Measurements from ENCODE around the gene MAST3.

The MAST3 gene

DNA sequence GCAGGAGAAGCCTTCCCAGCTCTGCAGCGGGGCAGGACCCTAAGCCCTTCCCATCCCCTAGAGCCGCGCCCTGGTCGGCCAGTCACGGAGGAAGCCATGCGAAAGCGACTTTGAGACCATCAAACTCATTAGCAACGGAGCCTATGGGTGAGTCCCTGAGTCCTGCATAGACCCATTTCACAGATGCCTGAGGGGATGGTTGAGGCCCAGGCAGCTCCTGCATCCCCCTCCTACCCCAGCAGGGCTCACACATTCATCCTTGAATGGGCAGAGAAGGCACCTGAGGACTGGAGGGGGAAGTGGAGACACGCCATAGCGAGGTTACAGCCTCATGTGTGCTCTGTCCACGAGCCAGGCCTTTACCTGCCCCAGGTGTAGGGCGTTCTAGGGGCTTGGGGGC, 31.2 kb downstream of the MAST3 start:
- in situ Hi-C loops (cut with HindIII; ENCODE audit: low sequenced_read_pairs), result no loop called here
- no peak overlapping the region for H3K4me3 ChIP-seq (ENCODE audit: low read depth, low read length)
- TF ChIP-seq, protein P1, sequence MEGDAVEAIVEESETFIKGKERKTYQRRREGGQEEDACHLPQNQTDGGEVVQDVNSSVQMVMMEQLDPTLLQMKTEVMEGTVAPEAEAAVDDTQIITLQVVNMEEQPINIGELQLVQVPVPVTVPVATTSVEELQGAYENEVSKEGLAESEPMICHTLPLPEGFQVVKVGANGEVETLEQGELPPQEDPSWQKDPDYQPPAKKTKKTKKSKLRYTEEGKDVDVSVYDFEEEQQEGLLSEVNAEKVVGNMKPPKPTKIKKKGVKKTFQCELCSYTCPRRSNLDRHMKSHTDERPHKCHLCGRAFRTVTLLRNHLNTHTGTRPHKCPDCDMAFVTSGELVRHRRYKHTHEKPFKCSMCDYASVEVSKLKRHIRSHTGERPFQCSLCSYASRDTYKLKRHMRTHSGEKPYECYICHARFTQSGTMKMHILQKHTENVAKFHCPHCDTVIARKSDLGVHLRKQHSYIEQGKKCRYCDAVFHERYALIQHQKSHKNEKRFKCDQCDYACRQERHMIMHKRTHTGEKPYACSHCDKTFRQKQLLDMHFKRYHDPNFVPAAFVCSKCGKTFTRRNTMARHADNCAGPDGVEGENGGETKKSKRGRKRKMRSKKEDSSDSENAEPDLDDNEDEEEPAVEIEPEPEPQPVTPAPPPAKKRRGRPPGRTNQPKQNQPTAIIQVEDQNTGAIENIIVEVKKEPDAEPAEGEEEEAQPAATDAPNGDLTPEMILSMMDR (IDR thresholded peaks at IDR 0.05; ENCODE audit: low read depth, low read length), result no peak
- DNase-seq (ENCODE audit: low read depth, low spot score), result no peak

DNA sequence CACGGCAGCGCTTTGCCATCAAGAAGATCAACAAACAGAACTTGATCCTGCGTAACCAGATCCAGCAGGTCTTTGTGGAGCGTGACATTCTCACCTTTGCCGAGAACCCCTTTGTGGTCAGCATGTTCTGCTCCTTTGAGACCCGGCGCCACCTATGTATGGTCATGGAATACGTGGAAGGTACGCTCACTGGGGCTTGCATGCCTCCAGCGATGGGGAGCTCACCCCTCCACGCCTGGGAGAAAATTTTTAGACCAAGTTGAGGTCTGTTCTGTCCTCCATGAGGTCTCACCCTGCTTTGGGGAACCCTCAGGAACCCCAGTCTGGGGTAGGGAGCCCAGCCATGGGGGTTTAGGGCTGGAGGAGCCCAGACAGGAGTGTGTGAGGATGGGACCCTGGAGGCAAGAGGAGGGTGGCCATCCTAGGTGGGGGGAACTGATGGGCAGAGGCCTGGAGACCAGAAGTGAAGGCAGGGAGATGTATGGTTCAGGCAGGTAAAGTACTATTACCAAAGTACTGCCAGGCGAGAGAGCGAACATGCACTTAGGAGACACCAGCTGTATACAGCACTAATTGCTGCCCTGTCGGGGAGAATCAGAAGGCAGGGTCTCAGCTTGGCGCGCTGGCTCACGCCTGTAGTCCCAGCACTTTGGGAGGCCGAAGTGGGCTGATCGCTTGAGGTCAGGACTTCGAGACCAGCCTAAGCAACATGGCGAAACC, 33.1 kb downstream of the MAST3 start:
- TF ChIP-seq, protein P1 (IDR thresholded peaks at IDR 0.05; ENCODE audit: low read depth, low read length), result no peak
- no peak for DNase-seq (ENCODE audit: low read depth, low spot score)
- in situ Hi-C loops (cut with HindIII; ENCODE audit: low sequenced_read_pairs), result no loop called here
- no peak overlapping the region for H3K4me3 ChIP-seq (ENCODE audit: low read depth, low read length)

DNA sequence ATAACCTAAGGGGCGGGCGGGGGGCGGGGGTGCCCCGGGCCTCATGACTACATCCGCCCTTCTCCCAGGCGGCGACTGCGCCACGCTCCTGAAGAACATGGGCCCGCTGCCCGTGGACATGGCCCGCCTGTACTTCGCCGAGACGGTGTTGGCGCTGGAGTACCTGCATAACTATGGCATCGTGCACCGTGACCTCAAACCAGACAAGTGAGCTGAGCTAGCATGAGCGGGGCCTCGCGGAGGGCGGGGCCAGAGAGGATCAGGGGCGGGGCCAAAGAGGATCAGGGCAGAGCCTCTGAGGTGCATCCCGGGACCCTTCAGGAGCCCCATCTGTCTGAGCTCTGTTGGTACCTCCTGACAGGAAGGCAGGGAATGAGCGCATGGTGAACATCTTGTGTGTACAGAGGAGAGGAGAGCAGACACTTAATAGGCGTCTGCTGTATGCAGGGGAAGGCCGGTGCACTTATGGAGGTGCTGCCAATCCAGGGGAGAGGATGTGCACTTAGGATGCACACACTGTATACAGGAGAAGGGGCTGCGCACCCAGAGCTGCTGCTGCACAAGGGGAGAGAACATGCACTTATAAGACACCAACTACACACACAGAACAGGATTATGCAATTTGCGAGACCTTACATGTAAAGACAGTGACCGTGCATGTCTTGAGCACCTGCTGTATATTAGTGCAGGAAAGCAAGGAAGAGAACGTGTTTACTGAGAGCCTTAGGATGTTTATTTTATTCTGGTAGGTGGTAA, 34.4 kb downstream of the MAST3 start:
- in situ Hi-C loops (cut with HindIII; ENCODE audit: low sequenced_read_pairs), result no loop called here
- TF ChIP-seq, protein P1 (IDR thresholded peaks at IDR 0.05; ENCODE audit: low read depth, low read length), result no peak
- H3K4me3 ChIP-seq (ENCODE audit: low read depth, low read length), result no peak overlapping the region
- DNase-seq (ENCODE audit: low read depth, low spot score), result no peak

DNA sequence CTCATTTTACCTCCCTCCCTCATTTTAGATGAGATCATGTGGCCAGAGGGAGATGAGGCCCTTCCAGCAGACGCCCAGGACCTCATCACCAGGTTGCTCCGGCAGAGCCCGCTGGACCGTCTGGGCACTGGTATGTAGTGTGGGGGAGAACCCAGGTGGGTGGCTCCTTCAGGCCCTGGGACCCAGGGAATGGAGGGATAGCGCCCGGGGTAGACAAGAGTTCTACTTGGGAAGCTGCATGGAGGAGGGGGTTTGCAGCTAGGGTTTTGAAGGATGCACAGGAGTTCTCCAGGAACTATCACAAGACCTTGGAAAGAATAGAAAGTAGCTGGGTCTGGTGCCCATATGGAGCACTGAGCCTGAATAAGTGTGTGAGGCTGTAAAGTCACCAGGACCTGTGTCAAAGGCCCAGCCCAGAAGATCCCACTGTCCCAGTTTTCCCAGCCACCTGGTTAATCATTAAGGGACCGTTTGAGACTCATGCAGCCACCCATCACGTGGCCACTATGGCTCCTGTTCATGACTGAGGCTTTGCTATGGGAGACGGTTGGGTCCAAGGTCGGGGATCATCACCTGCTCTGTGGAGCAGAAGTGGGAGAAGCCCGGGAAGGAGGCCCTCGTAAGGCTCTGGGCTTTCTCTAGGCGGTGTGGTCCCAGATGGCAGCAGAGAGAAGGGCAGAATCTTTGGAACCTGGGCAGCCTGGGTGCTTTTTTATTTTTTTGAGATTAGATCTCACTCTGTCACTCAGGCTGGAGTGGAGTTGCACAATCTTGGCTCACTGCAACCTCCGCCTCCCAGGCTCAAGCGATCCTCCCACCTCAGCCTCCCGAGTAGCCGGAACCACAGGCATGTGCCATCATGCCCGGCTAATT, 38.4 kb downstream of the MAST3 start:
- H3K4me3 ChIP-seq (ENCODE audit: low read depth, low read length), result no peak overlapping the region
- DNase-seq (ENCODE audit: low read depth, low spot score), result no peak
- in situ Hi-C loops (cut with HindIII; ENCODE audit: low sequenced_read_pairs), result no loop called here
- TF ChIP-seq, protein P1 (IDR thresholded peaks at IDR 0.05; ENCODE audit: low read depth, low read length), result no peak

DNA sequence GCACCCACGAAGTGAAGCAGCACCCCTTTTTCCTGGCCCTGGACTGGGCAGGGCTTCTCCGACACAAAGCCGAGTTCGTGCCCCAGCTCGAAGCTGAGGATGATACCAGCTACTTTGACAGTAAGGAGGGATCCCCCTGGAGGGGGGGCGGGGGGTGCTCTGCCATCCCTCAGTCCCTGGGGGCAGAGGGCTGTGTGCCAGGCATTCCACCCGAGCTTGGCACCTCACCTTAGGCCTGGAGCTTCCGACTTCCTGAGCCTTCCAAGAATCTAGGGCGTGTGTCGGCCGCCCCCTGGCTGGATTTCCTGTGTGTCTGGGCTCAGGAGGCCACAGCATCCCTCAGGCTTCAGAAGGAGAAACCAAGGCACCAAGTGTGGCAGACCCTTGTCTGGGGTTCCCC, 39.7 kb downstream of the MAST3 start:
- TF ChIP-seq, protein P1 (IDR thresholded peaks at IDR 0.05; ENCODE audit: low read depth, low read length), result no peak
- H3K4me3 ChIP-seq (ENCODE audit: low read depth, low read length), result no peak overlapping the region
- no peak for DNase-seq (ENCODE audit: low read depth, low spot score)
- in situ Hi-C loops (cut with HindIII; ENCODE audit: low sequenced_read_pairs), result no loop called here

DNA sequence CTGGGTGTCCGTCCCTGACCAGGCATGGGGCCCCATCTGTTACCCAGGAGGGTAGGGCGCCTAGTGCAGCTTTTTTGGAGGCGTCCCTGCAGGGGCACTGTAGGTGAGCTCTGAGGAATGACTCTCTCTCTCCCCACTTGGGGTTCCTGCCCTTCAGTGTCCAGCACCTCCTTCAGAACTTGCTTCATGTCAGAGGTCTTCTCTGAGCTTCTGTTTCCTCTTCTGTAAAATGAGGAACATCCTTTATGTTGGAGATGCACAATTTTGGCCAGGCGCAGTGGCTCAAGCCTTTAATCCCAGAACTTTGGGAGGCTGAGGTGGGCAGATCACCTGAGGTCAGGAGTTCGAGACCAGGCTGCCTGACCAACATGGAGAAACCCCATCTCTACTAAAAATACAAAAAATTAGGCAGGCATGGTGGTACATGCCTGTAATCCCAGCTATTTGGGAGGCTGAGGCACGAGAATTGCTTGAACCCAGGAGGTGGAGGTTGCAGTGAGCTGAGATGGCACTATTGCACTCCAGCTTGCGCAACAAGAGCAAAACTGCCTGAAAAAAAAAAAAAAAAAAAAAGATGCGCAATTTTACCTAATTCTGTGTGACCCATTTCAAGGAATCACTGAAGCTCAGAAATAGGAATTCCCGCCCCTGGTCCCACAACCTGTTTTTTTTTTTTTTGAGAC, 40.2 kb downstream of the MAST3 start:
- in situ Hi-C loops (cut with HindIII; ENCODE audit: low sequenced_read_pairs), result no loop called here
- no peak overlapping the region for H3K4me3 ChIP-seq (ENCODE audit: low read depth, low read length)
- no peak for DNase-seq (ENCODE audit: low read depth, low spot score)
- TF ChIP-seq, protein P1 (IDR thresholded peaks at IDR 0.05; ENCODE audit: low read depth, low read length), result no peak

Measured in astrocyte of the spinal cord (primary cell).